PC-3 (cell line): ENCODE data around the gene KCTD6. TPM values are rescaled to one million over a fixed set of nuclear protein-coding genes. Genes with fewer than 3 reads are reported as not detected.

Source experiments
- ATAC-seq: fragments of 200-7000 bp; cut with Tn5 transposase; 2 replicates; pipeline ENCODE4 v1.9.1; 2020; ENCODE audit warnings: mild to moderate bottlenecking, moderate library complexity
- BruUV-seq: library from RNA; stranded (reverse); fragments of 400-500 nt; replicated peaks from 2 replicates; lab custom pipeline; 2021; lab: Mats Ljungman, UMichigan
- CTCF ChIA-PET: fragments of 300-600 bp; sonication (Branson Sonifier 250); formaldehyde crosslinking; loops from one replicate; lab custom pipeline; 2022; ENCODE audit warnings: antibody characterized with exemption; lab: Charles Lee
- POLR2A ChIA-PET: fragments of 300-600 bp; sonication (Branson Sonifier 250); formaldehyde crosslinking; loops from one replicate; lab custom pipeline; 2022; ENCODE audit warnings: antibody characterized with exemption; ENCODE audit not compliant: unreplicated experiment; lab: Charles Lee
- DNase-seq: peaks from one replicate; pipeline ENCODE4 v3.0.0-alpha.2; 2015
- H2AFZ ChIP-seq: fragments of 300-600 bp; sonication (generic); 2 replicates; pipeline ENCODE4 v1.6.0; 2016; ENCODE audit warnings: antibody characterized with exemption, low read length
- H3F3A ChIP-seq: fragments of 300-600 bp; sonication (generic); one replicate; pipeline ENCODE4 v1.6.0; 2017; ENCODE audit warnings: antibody characterized with exemption, low read length, control low read depth, mild to moderate bottlenecking; ENCODE audit not compliant: unreplicated experiment
- H3K27ac ChIP-seq: fragments of 300-600 bp; sonication (generic); 2 replicates; pipeline ENCODE4 v1.5.1; 2016; ENCODE audit warnings: mild to moderate bottlenecking, low read length
- H3K27me3 ChIP-seq: fragments of 300-600 bp; sonication (generic); 2 replicates; pipeline ENCODE4 v1.6.1; 2016; ENCODE audit warnings: low read length, mixed read lengths
- H3K36me3 ChIP-seq: fragments of 300-600 bp; sonication (generic); 2 replicates; pipeline ENCODE4 v1.6.1; 2016; ENCODE audit warnings: low read depth, mixed run types, low read length, mixed read lengths
- H3K4me1 ChIP-seq: fragments of 300-600 bp; sonication (generic); 2 replicates; pipeline ENCODE4 v1.5.1; 2016; ENCODE audit warnings: low read length; ENCODE audit not compliant: insufficient read depth
- H3K4me2 ChIP-seq: fragments of 300-600 bp; sonication (generic); 2 replicates; pipeline ENCODE4 v1.6.0; 2016; ENCODE audit warnings: low read length
- H3K4me3 ChIP-seq: fragments of 300-600 bp; sonication (generic); 2 replicates; pipeline ENCODE4 v1.5.1; 2016; ENCODE audit warnings: mild to moderate bottlenecking, low read length, mixed read lengths
- H3K79me2 ChIP-seq: fragments of 300-600 bp; sonication (generic); 2 replicates; pipeline ENCODE4 v1.6.1; 2017; ENCODE audit warnings: low read length, mixed read lengths
- H3K9ac ChIP-seq: fragments of 300-600 bp; sonication (generic); 2 replicates; pipeline ENCODE4 v1.6.0; 2016; ENCODE audit warnings: mild to moderate bottlenecking, low read length
- H3K9me2 ChIP-seq: fragments of 300-600 bp; sonication (generic); replicated peaks from 2 replicates; pipeline ENCODE4 v1.6.1; 2016; ENCODE audit warnings: mixed run types, low read length, mixed read lengths
- H3K9me3 ChIP-seq: fragments of 300-600 bp; sonication (generic); 2 replicates; pipeline ENCODE4 v1.6.1; 2016; ENCODE audit warnings: low read length, mixed read lengths
- H4K20me1 ChIP-seq: fragments of 300-600 bp; sonication (generic); 2 replicates; pipeline ENCODE4 v1.6.1; 2016; ENCODE audit warnings: low read length, mixed read lengths
- EZH2 ChIP-seq: fragments of 300-600 bp; sonication (generic); IDR thresholded peaks from one replicate; pipeline ENCODE4 v1.6.1; 2017; ENCODE audit warnings: antibody characterized with exemption, mild to moderate bottlenecking, low read length; ENCODE audit not compliant: unreplicated experiment
- EZH2phosphoT487 ChIP-seq: fragments of 300-600 bp; sonication (generic); IDR thresholded peaks from 2 replicates; pipeline ENCODE4 v1.6.1; 2018; ENCODE audit warnings: mild to moderate bottlenecking, antibody characterized with exemption, low read length, borderline replicate concordance
- intact Hi-C: fragments of 100-400 bp; cut with micrococcal nuclease; formaldehyde crosslinking; loops from 2 replicates; pipeline ENCODE4 v1.9.0; 2023
- total RNA-seq: library from RNA; depleted of rRNA; stranded (reverse); fragments of >200 nt; gene quantifications from 2 replicates; pipeline ENCODE4 v1.2.3, GENCODE V29; 2014
- TF ChIP-seq, protein P1 (sequence below): fragments of 300-600 bp; sonication (generic); conservative IDR thresholded peaks from 2 replicates; pipeline ENCODE4 v1.5.1; 2017; ENCODE audit warnings: antibody characterized with exemption, low read depth, mild to moderate bottlenecking, low read length

KCTD6 gene
- total RNA-seq, 1 experiment from 2014 or later = 13.1 TPM

DNA sequence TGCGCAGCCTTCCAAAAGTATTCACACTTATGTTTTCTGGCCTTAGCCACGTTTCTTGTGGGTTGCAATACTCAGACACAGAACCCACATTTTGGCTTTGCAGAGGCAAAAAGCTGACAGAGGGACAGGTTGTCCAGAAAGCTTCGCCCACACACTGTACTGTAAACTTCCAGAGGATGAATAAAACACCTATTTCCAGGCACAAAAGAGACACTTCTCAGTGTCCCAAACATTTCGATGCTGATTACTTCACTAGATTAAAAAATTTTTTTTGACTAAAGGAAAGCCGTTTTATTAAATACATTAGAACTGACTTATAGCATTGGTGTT is 28.0 kb upstream of the KCTD6 start:
- Histone ChIP-seq H3K79me2 (no peaks in the 10 kb centered on the region), H3K9me2 (no peaks in the 10 kb centered on the region), H3K36me3 (no peaks in the 10 kb centered on the region), H3K4me1 (peaks cover 14% of the 10 kb centered on the region), H4K20me1 (no peaks in the 10 kb centered on the region), H3K9me3 (no peaks in the 10 kb centered on the region), H3K27me3 (no peaks in the 10 kb centered on the region), H3K4me2 (peak overlapping the region; percentile 71), H3K9ac (no peak overlapping the region), H3K4me3 (no peak overlapping the region), H3F3A (no peaks in the 10 kb centered on the region), H2AFZ (peak overlapping the region; percentile 77), H3K27ac (no peak overlapping the region)
- DNase-seq = no peak
- CTCF ChIA-PET = interaction anchor here (0.5 to 1.1 kb wide), 2 partner anchors 32 to 63 kb away, joined by 4 to 5 read pairs; no protein-coding TSS in a partner anchor
- intact Hi-C loops = loop anchor here (1.0 kb wide), 2 partner anchors 27 to 68 kb away; no protein-coding TSS in a partner anchor
- no TSS peak for BruUV-seq
- TF ChIP-seq EZH2phosphoT487 = no peak
- TF ChIP-seq, protein P1, sequence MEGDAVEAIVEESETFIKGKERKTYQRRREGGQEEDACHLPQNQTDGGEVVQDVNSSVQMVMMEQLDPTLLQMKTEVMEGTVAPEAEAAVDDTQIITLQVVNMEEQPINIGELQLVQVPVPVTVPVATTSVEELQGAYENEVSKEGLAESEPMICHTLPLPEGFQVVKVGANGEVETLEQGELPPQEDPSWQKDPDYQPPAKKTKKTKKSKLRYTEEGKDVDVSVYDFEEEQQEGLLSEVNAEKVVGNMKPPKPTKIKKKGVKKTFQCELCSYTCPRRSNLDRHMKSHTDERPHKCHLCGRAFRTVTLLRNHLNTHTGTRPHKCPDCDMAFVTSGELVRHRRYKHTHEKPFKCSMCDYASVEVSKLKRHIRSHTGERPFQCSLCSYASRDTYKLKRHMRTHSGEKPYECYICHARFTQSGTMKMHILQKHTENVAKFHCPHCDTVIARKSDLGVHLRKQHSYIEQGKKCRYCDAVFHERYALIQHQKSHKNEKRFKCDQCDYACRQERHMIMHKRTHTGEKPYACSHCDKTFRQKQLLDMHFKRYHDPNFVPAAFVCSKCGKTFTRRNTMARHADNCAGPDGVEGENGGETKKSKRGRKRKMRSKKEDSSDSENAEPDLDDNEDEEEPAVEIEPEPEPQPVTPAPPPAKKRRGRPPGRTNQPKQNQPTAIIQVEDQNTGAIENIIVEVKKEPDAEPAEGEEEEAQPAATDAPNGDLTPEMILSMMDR = no peak; the same call in 1 of the 2 replicates
- TF ChIP-seq EZH2 = no peak
- no peak for ATAC-seq
- POLR2A ChIA-PET = no interaction called here

DNA sequence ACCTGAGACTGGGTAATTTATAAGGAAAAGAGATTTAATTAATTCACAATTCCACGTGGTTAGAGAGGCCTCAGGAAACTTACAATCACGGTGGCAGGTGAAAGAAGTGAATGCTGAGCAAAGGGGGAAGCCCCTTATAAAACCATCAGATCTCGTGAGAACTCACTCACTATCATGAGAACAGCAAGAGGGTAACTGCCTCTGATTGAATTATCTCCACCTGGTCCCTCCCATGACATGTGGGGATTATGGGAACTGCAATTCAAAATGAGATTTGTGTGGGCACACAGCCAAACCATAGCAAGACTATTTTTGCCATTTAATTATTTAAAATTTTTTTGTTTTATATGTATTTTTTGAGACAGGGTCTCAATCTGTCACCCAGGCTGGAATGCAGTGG is 27.0 kb upstream of the KCTD6 start:
- no peak for ATAC-seq
- Histone ChIP-seq H3K27ac (no peak overlapping the region), H3K79me2 (no peaks in the 10 kb centered on the region), H3K36me3 (no peaks in the 10 kb centered on the region), H3K4me3 (no peak overlapping the region), H2AFZ (no peak overlapping the region), H3K27me3 (no peaks in the 10 kb centered on the region), H3K9me3 (no peaks in the 10 kb centered on the region), H3K9me2 (no peaks in the 10 kb centered on the region), H3K4me1 (peaks cover 17% of the 10 kb centered on the region), H3K4me2 (no peak overlapping the region), H3F3A (no peaks in the 10 kb centered on the region), H4K20me1 (no peaks in the 10 kb centered on the region), H3K9ac (no peak overlapping the region)
- ChIA-PET POLR2A (no interaction called here), CTCF (no interaction called here)
- BruUV-seq = no TSS peak
- intact Hi-C loops = no loop called here
- DNase-seq = peak; percentile 24
- TF ChIP-seq, protein P1 = no peak
- TF ChIP-seq EZH2 (no peak), EZH2phosphoT487 (no peak)

DNA sequence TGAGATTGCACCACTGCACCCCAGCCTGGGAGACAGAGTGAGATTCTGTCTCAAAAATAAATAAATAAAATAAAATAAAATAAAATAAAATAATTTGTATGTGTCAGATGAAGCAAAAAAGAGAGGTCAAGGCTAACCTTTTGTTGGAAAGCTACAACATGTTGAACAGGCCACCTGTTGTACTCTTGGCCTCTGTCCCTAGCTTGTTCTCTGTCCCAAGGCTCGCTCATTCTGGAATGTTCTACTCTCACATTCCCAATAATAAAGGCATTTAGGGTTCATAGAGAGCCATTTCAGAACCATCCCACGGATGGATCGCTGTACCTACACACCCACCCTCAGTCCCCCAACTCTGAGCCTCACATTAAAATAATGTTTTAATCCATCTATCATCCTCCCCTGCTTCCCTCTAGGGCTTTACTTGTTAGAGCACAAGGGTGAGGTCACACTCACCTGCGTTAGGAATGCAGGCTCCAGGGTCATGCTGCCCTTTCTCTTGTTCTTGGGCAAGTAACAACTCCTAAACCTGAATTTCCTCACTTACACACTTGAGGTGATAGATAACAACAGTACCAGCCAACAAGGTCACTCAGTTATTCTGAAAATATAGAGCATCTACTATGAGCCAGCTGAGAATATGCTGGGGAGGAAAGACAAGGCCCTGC is 24.9 kb upstream of the KCTD6 start:
- POLR2A ChIA-PET = no interaction called here
- H3K4me2 ChIP-seq = no peak overlapping the region
- DNase-seq (no peak), ATAC-seq (no peak)
- no peaks in the 10 kb centered on the region for H4K20me1 ChIP-seq
- H3K27me3 ChIP-seq = no peaks in the 10 kb centered on the region
- no TSS peak for BruUV-seq
- H2AFZ ChIP-seq = no peak overlapping the region
- H3K9me2 ChIP-seq = no peaks in the 10 kb centered on the region
- CTCF ChIA-PET = no interaction called here
- TF ChIP-seq EZH2phosphoT487 (no peak), EZH2 (no peak)
- TF ChIP-seq, protein P1 = no peak
- no peak overlapping the region for H3K9ac ChIP-seq
- intact Hi-C loops = no loop called here
- H3K27ac ChIP-seq = no peak overlapping the region
- H3K79me2 ChIP-seq = no peaks in the 10 kb centered on the region
- no peaks in the 10 kb centered on the region for H3K9me3 ChIP-seq
- no peaks in the 10 kb centered on the region for H3K36me3 ChIP-seq
- H3K4me1 ChIP-seq = peaks cover 37% of the 10 kb centered on the region
- no peak overlapping the region for H3K4me3 ChIP-seq
- peaks cover 6% of the 10 kb centered on the region for H3F3A ChIP-seq
